G401 (cell line): ENCODE data around the gene IL31RA. TPM values are rescaled to one million over a fixed set of nuclear protein-coding genes. Genes with fewer than 3 reads are reported as not detected.

Experiments used
- DNase-seq: peaks from one replicate; pipeline ENCODE4 v3.0.0-alpha.2; 2015; ENCODE audit warnings: low spot score
- in situ Hi-C: cut with HindIII; loops from 2 replicates; pipeline ENCODE4 v1.10.0; 2016; ENCODE audit warnings: low sequenced_read_pairs, mixed read lengths
- total RNA-seq: library from RNA; depleted of rRNA; stranded (reverse); fragments of >200 nt; shearing (Covaris generic); gene quantifications from 2 replicates; pipeline ENCODE4 v1.2.3, GENCODE V29; 2014

The IL31RA gene
- total RNA-seq, 1 experiment from 2014 or later, result not detected

GRCh38 chr5:55856516-55857246 is 5.5 kb downstream of the IL31RA start:
- no peak for DNase-seq
- in situ Hi-C loops, result no loop called here

- in situ Hi-C loops, result no loop called here
- DNase-seq, result no peak
Measured at GRCh38 chr5:55857247-55857640, 6.1 kb downstream of the IL31RA start.

DNA sequence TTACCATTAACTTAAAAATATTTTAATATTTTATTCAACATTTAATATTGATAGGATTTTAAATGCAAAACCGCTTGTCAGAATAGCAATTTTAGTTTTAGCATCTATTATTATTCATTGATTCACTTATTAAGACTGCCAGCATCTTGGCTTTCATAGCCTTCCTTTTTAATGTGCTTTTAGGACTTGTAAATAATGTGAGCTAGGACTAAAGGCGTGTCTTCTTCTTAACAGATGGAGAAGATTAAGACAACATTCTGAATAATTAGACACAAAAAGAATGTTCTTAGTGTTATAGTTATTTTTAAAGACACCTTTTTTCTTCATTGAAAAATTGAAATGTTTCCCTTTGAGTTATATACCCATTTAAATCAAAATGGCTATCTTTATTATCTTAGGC is 6.9 kb downstream of the IL31RA start:
- no peak for DNase-seq
- in situ Hi-C loops, result no loop called here

DNA sequence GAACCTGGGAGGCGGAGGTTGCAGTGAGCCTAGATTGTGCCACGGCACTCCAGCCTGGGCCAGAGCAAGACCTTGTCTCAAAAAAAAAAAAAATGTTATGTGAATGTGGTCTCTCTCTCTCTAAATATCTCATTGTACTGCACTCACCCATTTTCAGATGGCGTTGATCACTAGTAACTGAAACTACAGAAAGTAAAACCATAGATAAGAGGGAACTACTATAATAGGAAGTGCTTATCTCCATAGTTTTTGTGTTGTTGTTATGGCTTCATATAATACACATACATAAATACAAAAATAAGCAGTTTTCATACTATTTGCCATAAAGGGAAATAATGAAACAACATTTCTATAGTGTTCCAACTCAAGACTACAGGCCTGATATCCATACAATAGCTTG is 9.1 kb downstream of the IL31RA start:
- no peak for DNase-seq
- in situ Hi-C loops, result no loop called here

DNA sequence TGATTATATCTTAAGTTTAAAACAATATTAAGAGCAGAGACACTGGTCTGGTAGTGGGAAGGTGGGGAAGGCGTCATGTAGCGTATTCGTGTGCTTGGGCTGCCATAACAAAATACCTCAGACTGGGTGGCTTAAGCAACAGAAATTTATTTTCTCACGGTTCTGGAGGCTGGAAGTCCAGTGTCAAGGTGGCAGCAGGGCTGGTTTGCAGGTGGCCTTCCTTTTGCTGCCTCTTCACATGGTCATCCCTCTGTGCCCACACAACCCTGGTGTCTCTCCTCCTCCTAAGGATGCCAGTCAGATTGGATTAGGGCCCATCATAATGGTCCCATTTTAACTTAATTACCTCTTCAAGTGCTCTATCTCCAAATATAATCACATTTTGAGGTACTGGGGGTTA is 9.6 kb downstream of the IL31RA start:
- in situ Hi-C loops, result no loop called here
- no peak for DNase-seq

DNA sequence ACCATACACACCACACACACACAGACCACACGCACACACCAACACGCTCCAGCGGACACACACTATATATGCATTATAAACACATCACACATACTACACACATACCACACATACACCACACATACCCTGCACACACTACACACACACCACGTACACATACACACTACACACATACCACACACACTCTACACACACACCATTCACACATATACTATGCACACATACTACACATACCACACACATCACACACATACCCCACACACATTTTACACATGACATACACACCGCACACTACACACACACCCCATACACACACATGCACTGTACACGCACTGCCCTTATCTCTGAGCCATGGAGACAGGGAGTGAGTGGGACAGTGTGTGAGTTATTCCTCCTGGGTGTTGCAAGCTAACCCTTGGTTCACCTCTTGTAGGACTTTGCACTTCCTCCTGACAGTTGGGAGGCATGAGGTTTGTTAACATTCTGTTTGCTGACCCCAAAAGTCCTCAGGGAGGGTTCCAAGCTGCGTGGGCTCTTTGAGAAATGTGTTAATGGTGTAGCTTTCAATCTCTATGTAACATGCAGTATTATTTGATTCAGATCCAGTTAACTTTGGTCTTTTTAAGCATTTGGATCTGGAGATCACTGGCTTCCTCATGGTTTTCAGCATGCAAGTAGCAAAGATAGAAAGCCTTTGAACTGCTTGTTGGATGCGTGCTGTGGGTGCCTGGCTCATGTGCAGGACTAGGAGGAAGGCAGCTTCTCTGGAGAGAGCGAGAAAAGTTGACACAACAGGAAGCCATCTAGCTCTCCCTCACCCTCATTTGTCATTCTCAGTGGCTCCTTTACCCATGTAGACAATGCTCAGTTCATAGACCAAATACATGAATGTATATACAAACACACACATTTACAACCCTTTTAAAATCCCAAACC is 13.7 kb downstream of the IL31RA start:
- no peak for DNase-seq
- in situ Hi-C loops, result no loop called here

GRCh38 chr5:55865831-55866230 is 14.7 kb downstream of the IL31RA start:
- DNase-seq, result no peak
- in situ Hi-C loops, result no loop called here

DNA sequence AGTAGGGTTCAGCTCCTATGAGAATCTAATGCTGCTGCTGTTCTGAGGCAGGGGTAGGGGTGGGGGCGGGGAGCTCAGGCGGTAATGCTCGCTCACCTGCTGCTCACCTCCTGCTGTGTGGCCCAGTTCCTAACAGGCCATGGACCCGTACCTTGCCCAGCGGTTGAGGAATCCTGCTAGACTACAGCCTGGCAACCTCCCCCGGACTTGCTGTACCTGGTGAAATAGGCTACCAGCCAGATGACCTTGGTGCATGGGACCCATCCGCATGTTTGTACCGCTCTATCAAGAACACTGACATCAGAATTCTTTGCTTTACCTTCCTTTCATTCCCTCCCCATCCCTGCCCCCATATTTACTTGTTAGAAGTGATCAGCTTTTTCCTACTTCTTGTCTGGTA is 15.3 kb downstream of the IL31RA start:
- DNase-seq, result no peak
- in situ Hi-C loops, result no loop called here

GRCh38 chr5:55866934-55867333 is 15.8 kb downstream of the IL31RA start:
- no peak for DNase-seq
- in situ Hi-C loops, result no loop called here

DNA sequence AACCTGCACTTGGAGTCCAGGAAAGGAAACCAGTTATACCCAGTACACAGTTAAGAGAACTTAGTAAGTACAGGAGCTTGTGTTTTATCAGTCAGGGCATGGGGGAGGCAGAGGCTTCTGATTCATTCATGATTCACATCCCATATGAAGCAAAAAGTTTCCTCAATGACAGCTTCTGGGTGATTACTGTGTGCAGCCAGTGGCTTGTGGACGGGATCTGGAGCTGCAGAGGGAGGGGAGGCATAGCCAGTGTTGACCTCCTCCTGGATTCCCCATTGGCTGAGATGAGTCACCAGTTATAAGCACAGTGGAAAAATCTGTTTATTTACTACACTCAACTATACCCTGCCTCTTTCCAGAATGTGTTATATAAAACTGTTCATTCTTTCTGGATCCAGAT is 17.7 kb downstream of the IL31RA start:
- in situ Hi-C loops, result no loop called here
- no peak for DNase-seq

GRCh38 chr5:55869847-55870246 is 18.7 kb downstream of the IL31RA start:
- in situ Hi-C loops, result no loop called here
- DNase-seq, result no peak

DNA sequence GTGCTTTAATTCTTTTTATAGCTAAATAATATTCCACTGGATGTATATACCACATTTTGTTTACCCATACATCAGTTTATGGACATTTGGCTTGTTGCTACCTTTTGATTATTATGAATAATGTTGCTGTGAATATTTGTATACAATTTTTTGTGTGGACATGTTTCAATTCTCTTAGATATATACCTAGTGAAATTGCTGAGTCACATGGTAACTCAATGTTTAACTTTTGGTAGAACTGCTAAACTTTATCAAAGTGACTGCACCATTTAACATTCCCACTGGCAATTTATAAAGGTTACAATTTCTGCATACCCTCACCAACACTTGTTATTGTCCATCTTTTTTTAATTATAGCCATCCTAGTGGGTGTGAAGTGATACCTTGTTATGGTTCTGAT is 22.1 kb downstream of the IL31RA start:
- in situ Hi-C loops, result no loop called here
- DNase-seq, result no peak

GRCh38 chr5:55877655-55878054 is 26.5 kb downstream of the IL31RA start:
- in situ Hi-C loops, result no loop called here
- no peak for DNase-seq

DNA sequence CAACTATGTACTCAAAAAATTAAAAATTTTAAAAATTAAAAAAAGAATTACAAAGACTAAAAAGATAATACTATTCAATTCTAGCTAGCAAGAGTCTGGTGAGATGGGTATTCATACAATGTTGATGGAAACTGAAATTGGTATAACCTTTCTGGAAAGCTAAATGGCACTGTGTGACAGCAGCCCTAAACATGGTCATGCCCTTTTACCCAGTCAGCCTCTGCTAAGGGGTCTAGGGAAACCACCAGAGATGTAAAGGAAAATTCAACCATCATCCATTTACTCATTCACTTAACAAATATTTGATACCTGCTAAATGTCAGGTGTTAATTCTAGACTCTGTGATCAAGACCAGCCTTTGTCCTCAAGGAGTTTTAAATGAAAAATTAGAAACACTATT is 29.3 kb downstream of the IL31RA start:
- in situ Hi-C loops, result no loop called here
- DNase-seq, result no peak

- DNase-seq, result no peak
- in situ Hi-C loops, result no loop called here
Measured at GRCh38 chr5:55885359-55885758, 34.2 kb downstream of the IL31RA start.

GRCh38 chr5:55888205-55888604 is 37.0 kb downstream of the IL31RA start:
- no peak for DNase-seq
- in situ Hi-C loops, result no loop called here

- no peak for DNase-seq
- in situ Hi-C loops, result no loop called here
Measured at GRCh38 chr5:55892479-55892878, 41.3 kb downstream of the IL31RA start.

- no peak for DNase-seq
- in situ Hi-C loops, result no loop called here
Measured at GRCh38 chr5:55894135-55894534, 43.0 kb downstream of the IL31RA start.

- no peak for DNase-seq
- in situ Hi-C loops, result no loop called here
Measured at GRCh38 chr5:55895346-55895745, 44.2 kb downstream of the IL31RA start.

- in situ Hi-C loops, result no loop called here
- no peak for DNase-seq
Measured at GRCh38 chr5:55896238-55896637, 45.1 kb downstream of the IL31RA start.

GRCh38 chr5:55896663-55897062 is 45.5 kb downstream of the IL31RA start:
- in situ Hi-C loops, result no loop called here
- no peak for DNase-seq
